Measurements from ENCODE around the gene RBM15. TPM values are rescaled to one million over a fixed set of nuclear protein-coding genes. Genes with fewer than 3 reads are reported as not detected.

Gene RBM15
- total and polyA plus RNA-seq, 2 donors (not counting 3 experiments of a cell fraction or from before 2014, with no cell fraction given) = 8.5 to 29.5 TPM

DNA sequence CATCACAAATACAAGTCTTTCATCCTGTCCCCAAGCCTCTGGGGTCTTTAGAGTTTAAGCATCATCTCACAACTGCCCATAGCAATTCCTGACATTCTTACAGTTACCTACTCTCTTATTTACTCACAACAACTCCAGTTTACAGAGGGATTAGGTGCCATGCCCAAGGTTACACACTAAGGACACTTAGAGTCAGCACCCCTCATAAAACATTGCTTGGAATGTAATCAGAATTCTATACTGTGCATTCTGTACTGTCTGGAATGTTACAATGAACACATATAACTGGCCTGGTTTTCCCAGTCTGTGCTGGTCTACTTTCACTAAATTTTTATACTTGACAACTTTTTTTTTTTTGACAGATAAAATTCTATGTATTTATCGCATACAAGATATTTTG is 14.5 kb upstream of the RBM15 start:
- FAIRE-seq (no peak), DNase-seq (ENCODE audit: low read depth, low spot score) (no peak)
- Histone ChIP-seq H3K4me2 (ENCODE audit: insufficient read depth, low read length) (no peak overlapping the region), H3K9me3 (replicated peaks; ENCODE audit: control insufficient read depth, insufficient read depth, low read length) (no peaks in the 10 kb centered on the region), H3K27ac (ENCODE audit: insufficient read depth, low read depth, low read length) (no peak overlapping the region), H3K4me3 (replicated peaks in 1 of 3; ENCODE audit: insufficient read depth in 1 of 3, low read depth in 1 of 3, low read length in 3 of 3) (no peak overlapping the region), H3K9me1 (replicated peaks; ENCODE audit: control insufficient read depth, extremely low read depth, insufficient read depth, low read length) (no peaks in the 10 kb centered on the region), H3K36me3 (ENCODE audit: control insufficient read depth in 2 of 2, extremely low read depth in 1 of 2, insufficient read depth in 2 of 2, low read length in 2 of 2) (no peaks in the 10 kb centered on the region), H3K27me3 (ENCODE audit: control insufficient read depth in 2 of 2, insufficient read depth in 2 of 2, low read length in 2 of 2) (no peaks in the 10 kb centered on the region), H3K4me1 (ENCODE audit: control insufficient read depth, extremely low read depth, insufficient read depth, low read length) (peaks cover 4% of the 10 kb centered on the region), H2AFZ (ENCODE audit: low read depth, low read length) (no peak overlapping the region), H4K20me1 (replicated peaks; ENCODE audit: control insufficient read depth, extremely low read depth, insufficient read depth, low read length) (no peaks in the 10 kb centered on the region), H3K79me2 (ENCODE audit: control insufficient read depth, insufficient read depth, low read length) (no peaks in the 10 kb centered on the region), H3K9ac (replicated peaks; ENCODE audit: extremely low read depth, insufficient read depth, low read length) (no peak overlapping the region)
- dilution Hi-C loops (cut with MboI; ENCODE audit: extremely low pct_ligation_motif_present, low sequenced_read_pairs) = no loop called here
- no TSS peak for BruUV-seq (replicated peaks)
- ChIA-PET CTCF (interaction anchor here (1.1 kb wide), 1 partner anchor 117 kb away, joined by 4 read pairs; no protein-coding TSS in a partner anchor), POLR2A (no interaction called here)
- intact Hi-C loops (cut with micrococcal nuclease) = no loop called here
- TF ChIP-seq POLR2AphosphoS5 (IDR thresholded peaks at IDR 0.05; ENCODE audit: insufficient read depth, low read depth, low read length) (no peak), GATA2 (IDR thresholded peaks at IDR 0.05; ENCODE audit: insufficient read depth, insufficient read length, low read depth, low read length) (no peak), POLR2A (IDR thresholded peaks at IDR 0.05; ENCODE audit: low read depth, low read length) (no peak), EZH2 (IDR thresholded peaks at IDR 0.05; ENCODE audit: borderline replicate concordance, low read depth, low read length, severe bottlenecking) (no peak), MYC (IDR thresholded peaks at IDR 0.05; ENCODE audit: low read depth, low read length) (no peak), JUN (IDR thresholded peaks at IDR 0.05; ENCODE audit: borderline replicate concordance, insufficient read depth, insufficient read length, low read depth) (no peak), FOS (IDR thresholded peaks at IDR 0.05; ENCODE audit: borderline replicate concordance, insufficient read depth, low read length) (no peak)
- TF ChIP-seq, protein P1, sequence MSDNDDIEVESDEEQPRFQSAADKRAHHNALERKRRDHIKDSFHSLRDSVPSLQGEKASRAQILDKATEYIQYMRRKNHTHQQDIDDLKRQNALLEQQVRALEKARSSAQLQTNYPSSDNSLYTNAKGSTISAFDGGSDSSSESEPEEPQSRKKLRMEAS (IDR thresholded peaks at IDR 0.05; ENCODE audit: insufficient read depth, insufficient read length) = no peak
- TF ChIP-seq, protein P2, sequence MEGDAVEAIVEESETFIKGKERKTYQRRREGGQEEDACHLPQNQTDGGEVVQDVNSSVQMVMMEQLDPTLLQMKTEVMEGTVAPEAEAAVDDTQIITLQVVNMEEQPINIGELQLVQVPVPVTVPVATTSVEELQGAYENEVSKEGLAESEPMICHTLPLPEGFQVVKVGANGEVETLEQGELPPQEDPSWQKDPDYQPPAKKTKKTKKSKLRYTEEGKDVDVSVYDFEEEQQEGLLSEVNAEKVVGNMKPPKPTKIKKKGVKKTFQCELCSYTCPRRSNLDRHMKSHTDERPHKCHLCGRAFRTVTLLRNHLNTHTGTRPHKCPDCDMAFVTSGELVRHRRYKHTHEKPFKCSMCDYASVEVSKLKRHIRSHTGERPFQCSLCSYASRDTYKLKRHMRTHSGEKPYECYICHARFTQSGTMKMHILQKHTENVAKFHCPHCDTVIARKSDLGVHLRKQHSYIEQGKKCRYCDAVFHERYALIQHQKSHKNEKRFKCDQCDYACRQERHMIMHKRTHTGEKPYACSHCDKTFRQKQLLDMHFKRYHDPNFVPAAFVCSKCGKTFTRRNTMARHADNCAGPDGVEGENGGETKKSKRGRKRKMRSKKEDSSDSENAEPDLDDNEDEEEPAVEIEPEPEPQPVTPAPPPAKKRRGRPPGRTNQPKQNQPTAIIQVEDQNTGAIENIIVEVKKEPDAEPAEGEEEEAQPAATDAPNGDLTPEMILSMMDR (IDR thresholded peaks at IDR 0.05; ENCODE audit: extremely low read depth in 1 of 2, insufficient read depth in 1 of 2, low read depth in 1 of 2, low read length in 2 of 2) = no peak

Measured in endothelial cell of umbilical vein (primary cell).